SU-DHL-6 (cell line): Measurements from ENCODE around the gene SRD5A1.
A peak's percentile ranks its signal among the peaks of the same experiment; 100 is the strongest.

Experiments used
- H2AFZ ChIP-seq: fragments of 200-600 bp; sonication (generic); 2 replicates; pipeline ENCODE4 v1.6.1; 2014; ENCODE audit warnings: low read depth, mild to moderate bottlenecking, moderate library complexity, mixed read lengths, antibody characterized with exemption, low read length; ENCODE audit not compliant: severe bottlenecking
- H3F3A ChIP-seq: fragments of 200-600 bp; shearing (Covaris generic); 2 replicates; pipeline ENCODE4 v1.6.0; 2016; ENCODE audit warnings: antibody characterized with exemption, mild to moderate bottlenecking; ENCODE audit not compliant: insufficient read depth
- H3K27ac ChIP-seq: fragments of 200-600 bp; sonication (generic); 2 replicates; pipeline ENCODE4 v1.5.1; 2016; ENCODE audit warnings: low read depth, mild to moderate bottlenecking, low read length, moderate library complexity, mixed read lengths
- H3K27me3 ChIP-seq: fragments of 200-600 bp; sonication (generic), shearing (Covaris generic); 2 replicates; pipeline ENCODE4 v1.6.0; 2014; ENCODE audit warnings: mild to moderate bottlenecking, low read length
- H3K36me3 ChIP-seq: fragments of 200-600 bp; sonication (generic); 2 replicates; pipeline ENCODE4 v1.6.1; 2014; ENCODE audit warnings: mild to moderate bottlenecking, low read length, mixed read lengths
- H3K4me2 ChIP-seq: fragments of 300-600, 200-600 bp; shearing (Covaris generic), sonication (generic); 2 replicates; pipeline ENCODE4 v1.6.0; 2014; ENCODE audit warnings: low read length, low read depth, mild to moderate bottlenecking; ENCODE audit not compliant: poor library complexity, severe bottlenecking
- H3K4me3 ChIP-seq: fragments of 200-600 bp; sonication (generic); 2 replicates; pipeline ENCODE4 v1.5.1; 2014; ENCODE audit warnings: antibody characterized with exemption, low read length, mild to moderate bottlenecking, mixed read lengths; ENCODE audit not compliant: insufficient read depth, poor library complexity, severe bottlenecking
- H3K79me2 ChIP-seq: fragments of 200-600 bp; sonication (generic); 2 replicates; pipeline ENCODE4 v1.6.1; 2014; ENCODE audit warnings: mild to moderate bottlenecking, low read length, moderate library complexity; ENCODE audit not compliant: insufficient read depth
- H3K9ac ChIP-seq: fragments of 200-600 bp; sonication (generic); 2 replicates; pipeline ENCODE4 v1.7.0; 2014; ENCODE audit warnings: mild to moderate bottlenecking, low read length
- H3K9me2 ChIP-seq: fragments of 200-600 bp; sonication (generic); replicated peaks from 2 replicates; pipeline ENCODE4 v1.6.1; 2014; ENCODE audit warnings: low read length; ENCODE audit not compliant: insufficient read depth
- H3K9me3 ChIP-seq: fragments of 200-600 bp; sonication (generic); 2 replicates; pipeline ENCODE4 v1.6.1; 2014; ENCODE audit warnings: low read length, mixed read lengths; ENCODE audit not compliant: insufficient read depth
- H4K20me1 ChIP-seq: fragments of 200-600 bp; sonication (generic); 2 replicates; pipeline ENCODE4 v1.6.1; 2014; ENCODE audit warnings: low read depth, mild to moderate bottlenecking, antibody characterized with exemption, low read length, moderate library complexity, mixed read lengths
- CTCF ChIP-seq: fragments of 200-600 bp; sonication (generic); IDR thresholded peaks from one replicate; pipeline ENCODE4 v1.5.1; 2017; ENCODE audit warnings: antibody characterized with exemption, mild to moderate bottlenecking, low read length, moderate library complexity; ENCODE audit not compliant: insufficient read depth, poor library complexity, severe bottlenecking
- EZH2phosphoT487 ChIP-seq: fragments of 200-600 bp; sonication (generic), shearing (Covaris generic); conservative IDR thresholded peaks from 2 replicates; pipeline ENCODE4 v1.6.1; 2018; ENCODE audit warnings: mild to moderate bottlenecking, antibody characterized with exemption, low read length, moderate library complexity, mixed read lengths

The SRD5A1 gene

GRCh38 chr5:6712142-6712576, 78.9 kb downstream of the SRD5A1 start:
- peaks cover 21% of the 10 kb centered on the region for H4K20me1 ChIP-seq
- H3K9me3 ChIP-seq = no peaks in the 10 kb centered on the region
- no peak for TF ChIP-seq CTCF
- no peak for TF ChIP-seq EZH2phosphoT487
- peak overlapping the region; percentile 81 for H3K4me2 ChIP-seq
- H2AFZ ChIP-seq = peak overlapping the region; percentile 78
- peak overlapping the region; percentile 75 for H3K9ac ChIP-seq
- H3K9me2 ChIP-seq = no peaks in the 10 kb centered on the region
- H3F3A ChIP-seq = peaks cover 8% of the 10 kb centered on the region; the same call in 1 of the 2 replicates
- H3K36me3 ChIP-seq = no peaks in the 10 kb centered on the region
- H3K27ac ChIP-seq = peak overlapping the region; percentile 69; the same call in 1 of the 2 replicates
- no peaks in the 10 kb centered on the region for H3K27me3 ChIP-seq
- peak overlapping the region; percentile 61 for H3K4me3 ChIP-seq
- peaks cover 28% of the 10 kb centered on the region for H3K79me2 ChIP-seq

DNA sequence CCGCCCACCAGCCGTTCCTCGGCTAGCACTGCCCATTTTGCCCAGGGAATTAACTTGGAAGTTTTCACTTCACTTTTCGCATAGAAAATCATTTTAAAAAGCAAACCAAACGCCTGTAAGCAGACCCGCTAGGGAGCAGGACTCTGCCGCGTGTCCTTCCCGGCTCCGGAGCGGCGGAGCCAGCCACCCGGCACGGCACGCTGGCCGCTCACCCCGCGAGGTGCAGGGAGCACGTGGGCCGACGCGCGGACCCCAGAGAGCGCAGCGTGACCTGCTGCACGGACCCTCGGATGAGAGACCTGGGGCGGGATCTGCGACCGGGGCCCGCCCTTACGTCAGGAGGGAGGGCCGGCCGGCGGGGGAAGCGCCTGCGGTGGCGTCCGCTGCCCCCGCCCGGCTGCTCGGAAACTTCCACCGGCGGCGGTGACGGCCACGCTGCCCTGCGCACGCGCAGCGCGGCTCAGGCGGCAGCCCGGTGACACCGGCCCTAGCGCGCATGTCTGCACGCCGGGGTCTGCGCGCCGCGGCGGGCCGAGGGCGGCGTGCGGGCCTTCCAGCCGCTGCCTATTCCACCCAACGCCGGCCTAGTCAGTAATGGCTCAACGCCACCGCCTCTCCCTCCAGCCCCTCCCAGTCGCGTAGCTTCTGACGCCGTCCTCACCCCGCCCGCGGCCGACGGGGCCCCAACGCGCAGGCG, 79.5 kb downstream of the SRD5A1 start:
- H3K27me3 ChIP-seq = no peaks in the 10 kb centered on the region
- TF ChIP-seq EZH2phosphoT487 = no peak
- TF ChIP-seq CTCF = no peak
- H3F3A ChIP-seq = peaks cover 8% of the 10 kb centered on the region; the same call in 1 of the 2 replicates
- H4K20me1 ChIP-seq = peaks cover 27% of the 10 kb centered on the region
- H3K36me3 ChIP-seq = no peaks in the 10 kb centered on the region
- H3K27ac ChIP-seq = peak overlapping the region; percentile 69
- no peaks in the 10 kb centered on the region for H3K9me2 ChIP-seq
- no peaks in the 10 kb centered on the region for H3K9me3 ChIP-seq
- peak overlapping the region; percentile 81 for H3K4me2 ChIP-seq
- H3K79me2 ChIP-seq = peaks cover 34% of the 10 kb centered on the region
- peak overlapping the region; percentile 61 for H3K4me3 ChIP-seq
- peak overlapping the region; percentile 75 for H3K9ac ChIP-seq
- peak overlapping the region; percentile 78 for H2AFZ ChIP-seq

DNA sequence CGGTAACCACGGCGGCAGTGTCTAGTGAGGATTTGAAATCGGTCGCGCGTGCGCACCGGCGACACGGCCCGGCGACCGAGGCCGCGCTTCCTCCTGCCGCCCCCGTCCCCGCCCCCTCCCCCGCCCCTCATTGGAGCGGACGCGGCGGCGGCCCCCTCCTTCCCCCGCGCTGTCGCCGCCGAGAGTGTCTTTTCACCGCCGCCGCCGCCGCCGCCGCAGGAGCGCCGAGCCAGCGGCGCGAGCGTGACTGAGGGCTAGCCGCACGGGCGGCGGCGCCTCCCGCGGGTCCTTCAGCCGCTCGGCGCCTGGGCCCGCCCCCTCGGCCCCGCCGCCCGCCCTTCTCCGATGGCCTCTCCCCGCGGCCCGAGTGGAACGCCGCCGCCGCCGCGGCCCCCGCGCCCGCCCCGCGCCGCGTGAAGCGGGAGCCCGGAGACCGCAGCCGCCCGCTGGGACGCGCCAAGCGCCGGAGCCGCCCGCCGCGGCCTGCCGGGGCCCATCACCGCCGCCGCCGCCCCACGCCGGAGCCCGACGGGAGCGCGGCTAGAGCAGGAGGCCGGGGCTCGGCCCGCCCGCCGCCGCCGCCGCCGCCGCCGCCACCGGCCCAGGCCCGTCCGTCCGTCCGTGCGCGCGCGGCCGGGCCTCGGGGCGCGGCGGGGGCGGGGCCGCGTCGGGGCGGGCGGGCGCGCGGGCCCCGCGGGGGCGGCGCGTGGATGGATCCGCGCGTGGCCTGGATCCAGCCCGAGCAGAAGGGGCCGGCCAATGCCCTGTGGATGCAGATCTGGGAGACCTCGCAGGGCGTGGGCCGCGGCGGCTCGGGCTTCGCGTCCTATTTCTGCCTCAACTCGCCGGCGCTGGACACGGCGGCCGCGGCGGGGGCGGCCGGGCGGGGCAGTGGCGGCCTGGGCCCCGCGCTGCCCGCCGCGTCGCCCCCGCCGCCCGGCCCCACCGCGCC, 80.3 kb downstream of the SRD5A1 start, which contains the start of gene TENT4A:
TENT4A (plus strand) TSS at position 159 of the 952 bp plus-strand sequence; CDS start at position 711, 552 bp downstream.
- peaks cover 42% of the 10 kb centered on the region for H3K79me2 ChIP-seq
- H3K4me3 ChIP-seq = peak within 1 kb of the TSS; percentile 72
- peak within 1 kb of the TSS; percentile 75 for H3K9ac ChIP-seq
- peak within 1 kb of the TSS; percentile 78 for H2AFZ ChIP-seq
- H3K4me2 ChIP-seq = peak within 1 kb of the TSS; percentile 95
- peaks cover 11% of the 10 kb centered on the region; the same call in 1 of the 2 replicates for H3F3A ChIP-seq
- H3K36me3 ChIP-seq = no peaks in the 10 kb centered on the region
- TF ChIP-seq EZH2phosphoT487 (no peak), CTCF (no peak)
- no peaks in the 10 kb centered on the region for H3K9me3 ChIP-seq
- peak within 1 kb of the TSS; percentile 69 for H3K27ac ChIP-seq
- no peaks in the 10 kb centered on the region for H3K9me2 ChIP-seq
- no peaks in the 10 kb centered on the region for H3K27me3 ChIP-seq
- H4K20me1 ChIP-seq = peaks cover 35% of the 10 kb centered on the region
